ENCODE results near the gene SCMH1.

The SCMH1 gene

GRCh38 chr1:41158147-41158875 is 83.8 kb downstream of the SCMH1 start:
- H3K4me3 ChIP-seq (ENCODE audit: low read length), result no peak overlapping the region
- TF ChIP-seq, protein P1, sequence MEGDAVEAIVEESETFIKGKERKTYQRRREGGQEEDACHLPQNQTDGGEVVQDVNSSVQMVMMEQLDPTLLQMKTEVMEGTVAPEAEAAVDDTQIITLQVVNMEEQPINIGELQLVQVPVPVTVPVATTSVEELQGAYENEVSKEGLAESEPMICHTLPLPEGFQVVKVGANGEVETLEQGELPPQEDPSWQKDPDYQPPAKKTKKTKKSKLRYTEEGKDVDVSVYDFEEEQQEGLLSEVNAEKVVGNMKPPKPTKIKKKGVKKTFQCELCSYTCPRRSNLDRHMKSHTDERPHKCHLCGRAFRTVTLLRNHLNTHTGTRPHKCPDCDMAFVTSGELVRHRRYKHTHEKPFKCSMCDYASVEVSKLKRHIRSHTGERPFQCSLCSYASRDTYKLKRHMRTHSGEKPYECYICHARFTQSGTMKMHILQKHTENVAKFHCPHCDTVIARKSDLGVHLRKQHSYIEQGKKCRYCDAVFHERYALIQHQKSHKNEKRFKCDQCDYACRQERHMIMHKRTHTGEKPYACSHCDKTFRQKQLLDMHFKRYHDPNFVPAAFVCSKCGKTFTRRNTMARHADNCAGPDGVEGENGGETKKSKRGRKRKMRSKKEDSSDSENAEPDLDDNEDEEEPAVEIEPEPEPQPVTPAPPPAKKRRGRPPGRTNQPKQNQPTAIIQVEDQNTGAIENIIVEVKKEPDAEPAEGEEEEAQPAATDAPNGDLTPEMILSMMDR (conservative IDR thresholded peaks at IDR 0.05; ENCODE audit: low read length), result no peak
- DNase-seq (ENCODE audit: low read depth), result no peak

DNA sequence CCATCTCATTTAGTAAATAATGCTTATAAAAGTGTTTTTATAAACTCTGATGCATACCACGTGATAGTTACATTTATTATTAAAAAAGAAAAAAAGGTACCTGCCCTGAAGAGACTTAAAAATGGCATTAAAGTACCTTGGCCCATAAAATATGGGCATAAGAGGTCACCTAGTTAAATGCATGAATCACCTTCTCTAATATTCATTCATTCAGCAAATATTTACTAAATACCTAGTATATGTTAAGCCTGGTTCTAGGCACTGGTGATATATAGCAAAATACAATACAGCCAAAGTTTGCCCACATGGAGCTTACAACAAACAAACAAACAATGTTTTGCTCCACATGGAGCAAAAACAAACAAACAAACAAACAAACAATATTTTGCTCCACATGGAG is 87.0 kb downstream of the SCMH1 start:
- no peak for DNase-seq (ENCODE audit: low read depth)
- TF ChIP-seq, protein P1 (conservative IDR thresholded peaks at IDR 0.05; ENCODE audit: low read length), result no peak
- H3K4me3 ChIP-seq (ENCODE audit: low read length), result no peak overlapping the region

GRCh38 chr1:41153750-41154274 is 88.3 kb downstream of the SCMH1 start:
- TF ChIP-seq, protein P1 (conservative IDR thresholded peaks at IDR 0.05; ENCODE audit: low read length), result no peak
- DNase-seq (ENCODE audit: low read depth), result no peak
- no peak overlapping the region for H3K4me3 ChIP-seq (ENCODE audit: low read length)

DNA sequence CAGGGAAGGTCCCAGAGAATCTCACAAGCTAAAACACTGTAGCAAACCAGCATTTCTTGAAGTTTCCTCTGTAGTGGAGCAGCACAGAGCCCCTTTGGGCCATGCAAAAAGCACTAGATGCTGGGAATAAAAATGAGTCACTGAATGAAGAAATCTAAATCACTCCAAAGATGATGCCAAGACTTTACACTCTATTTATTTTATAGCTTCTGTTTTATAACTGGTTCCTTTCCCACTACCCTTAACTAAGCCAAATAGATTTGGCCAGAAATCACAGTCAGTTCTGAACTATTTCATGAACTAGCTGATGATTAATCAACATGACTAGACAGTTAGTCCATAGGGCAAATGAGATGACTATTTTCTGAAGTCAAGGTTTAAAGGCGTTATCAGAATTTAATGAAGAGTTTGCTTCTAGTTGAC is 89.5 kb downstream of the SCMH1 start:
- H3K4me3 ChIP-seq (ENCODE audit: low read length), result no peak overlapping the region
- TF ChIP-seq, protein P1 (conservative IDR thresholded peaks at IDR 0.05; ENCODE audit: low read length), result no peak
- DNase-seq (ENCODE audit: low read depth), result peak; percentile 91

DNA sequence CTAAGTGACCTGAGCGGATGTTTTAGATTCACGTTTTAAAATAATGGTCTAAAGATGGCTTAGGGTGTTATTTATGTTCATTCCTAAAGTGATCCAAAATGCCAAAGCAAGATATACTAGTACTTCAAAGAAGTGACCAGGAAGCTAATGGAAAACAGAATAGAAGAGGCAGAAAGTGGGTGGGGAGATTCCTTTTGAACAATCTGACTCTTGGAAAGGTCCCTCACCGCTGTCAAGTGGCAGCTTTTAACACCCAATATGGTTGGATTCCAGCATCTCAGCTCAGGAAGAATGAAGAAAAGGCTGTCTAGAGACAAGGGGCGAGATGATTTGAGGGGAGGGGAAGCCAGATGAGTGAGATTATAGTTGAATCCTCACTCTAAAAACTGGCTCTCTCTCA is 90.3 kb downstream of the SCMH1 start:
- no peak overlapping the region for H3K4me3 ChIP-seq (ENCODE audit: low read length)
- TF ChIP-seq, protein P1 (conservative IDR thresholded peaks at IDR 0.05; ENCODE audit: low read length), result no peak
- peak; percentile 24 for DNase-seq (ENCODE audit: low read depth)

- TF ChIP-seq, protein P1 (conservative IDR thresholded peaks at IDR 0.05; ENCODE audit: low read length), result no peak
- no peak for DNase-seq (ENCODE audit: low read depth)
- no peak overlapping the region for H3K4me3 ChIP-seq (ENCODE audit: low read length)
These were observed 92.5 kb downstream of the SCMH1 start for GRCh38 chr1:41149570-41149969.

GRCh38 chr1:41144285-41144684 is 97.8 kb downstream of the SCMH1 start:
- TF ChIP-seq, protein P1 (conservative IDR thresholded peaks at IDR 0.05; ENCODE audit: low read length), result no peak
- H3K4me3 ChIP-seq (ENCODE audit: low read length), result no peak overlapping the region
- no peak for DNase-seq (ENCODE audit: low read depth)

All from AG10803 (cell line).